SK-N-MC (cell line): ENCODE data around the gene KCNMA1.

ENCODE experiments used
- DNase-seq: peaks from one replicate; pipeline ENCODE4 v3.0.0-alpha.2; 2011; ENCODE audit warnings: low read depth, low spot score
- H3K27ac ChIP-seq: fragments of 200-600 bp; sonication (generic); 2 replicates; pipeline ENCODE4 v1.5.1; 2016; ENCODE audit warnings: mixed run types
- H3K36me3 ChIP-seq: fragments of 200-600 bp; sonication (generic); 2 replicates; pipeline ENCODE4 v1.6.1; 2017; ENCODE audit warnings: antibody characterized with exemption, low read length, mixed read lengths; ENCODE audit not compliant: insufficient read depth
- H3K4me3 ChIP-seq: fragments of 200-600 bp; sonication (generic); 2 replicates; pipeline ENCODE4 v1.5.1; 2016
- H3K9ac ChIP-seq: fragments of 200-600 bp; sonication (generic); 2 replicates; pipeline ENCODE4 v1.8.0; 2017; ENCODE audit warnings: mixed run types, mixed read lengths; ENCODE audit not compliant: insufficient read length
- H3K9me3 ChIP-seq: fragments of 200-600 bp; sonication (generic); 2 replicates; pipeline ENCODE4 v1.6.1; 2017; ENCODE audit warnings: low read depth, mild to moderate bottlenecking, antibody characterized with exemption, low read length, moderate library complexity, mixed read lengths
- EZH2 ChIP-seq: fragments of 200-600 bp; sonication (generic); IDR thresholded peaks from one replicate; pipeline ENCODE4 v1.6.1; 2017; ENCODE audit warnings: antibody characterized with exemption
- FOXP2 ChIP-seq: optimal IDR thresholded peaks from 2 replicates; pipeline ENCODE3; 2011; ENCODE audit warnings: mild to moderate bottlenecking, moderate library complexity; ENCODE audit not compliant: insufficient read depth; ENCODE audit errors: extremely low read length, control extremely low read depth
- POLR2AphosphoS5 ChIP-seq: IDR thresholded peaks from 2 replicates; pipeline ENCODE4 v1.6.1; 2012; ENCODE audit warnings: mild to moderate bottlenecking, low read depth, low read length, borderline replicate concordance

KCNMA1 gene

DNA sequence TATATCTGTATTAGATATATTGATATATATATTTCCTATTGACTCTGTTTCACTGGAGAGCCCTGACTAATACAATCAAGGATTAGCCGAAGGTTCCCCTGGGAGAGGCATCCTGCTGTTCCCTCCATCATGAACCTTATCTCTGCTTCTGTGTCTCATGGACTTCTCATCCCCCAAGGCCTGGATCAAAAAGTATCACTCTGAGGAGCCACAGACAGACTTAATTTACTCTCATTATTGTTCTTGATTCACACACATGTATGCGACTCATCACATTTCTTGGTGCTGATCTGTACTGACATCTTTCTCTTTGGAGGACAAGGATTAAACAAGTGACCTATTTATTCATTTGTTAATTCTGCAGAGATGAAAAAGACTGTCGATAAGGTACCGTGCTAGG, 550.2 kb downstream of the KCNMA1 start:
- no peak for DNase-seq
- H3K4me3 ChIP-seq, result no peak overlapping the region
- H3K27ac ChIP-seq, result no peak overlapping the region
- no peaks in the 10 kb centered on the region for H3K36me3 ChIP-seq
- no peaks in the 10 kb centered on the region for H3K9me3 ChIP-seq
- no peak for TF ChIP-seq FOXP2
- no peak for TF ChIP-seq POLR2AphosphoS5
- no peak for TF ChIP-seq EZH2
- H3K9ac ChIP-seq, result no peak overlapping the region

DNA sequence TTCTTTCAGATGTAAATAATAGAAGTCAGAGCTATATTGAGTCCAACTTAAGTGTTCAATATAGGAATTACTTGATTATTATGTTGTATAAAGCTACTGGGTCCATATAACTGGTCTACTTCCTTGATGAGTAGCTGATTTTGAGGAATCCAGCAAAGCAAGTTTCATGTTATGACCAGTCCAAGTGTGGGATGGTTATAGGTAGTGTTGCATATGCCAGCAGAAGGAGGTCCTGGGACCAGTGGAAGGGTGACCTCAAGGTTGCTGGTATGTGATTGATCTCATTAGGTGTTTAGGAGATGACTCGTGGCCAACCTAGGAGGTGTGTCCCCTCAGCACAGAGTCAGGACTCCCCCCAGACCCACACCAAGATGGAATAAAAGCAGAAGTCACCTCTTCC, 551.5 kb downstream of the KCNMA1 start:
- no peak overlapping the region for H3K9ac ChIP-seq
- H3K9me3 ChIP-seq, result no peaks in the 10 kb centered on the region
- H3K36me3 ChIP-seq, result no peaks in the 10 kb centered on the region
- no peak overlapping the region for H3K4me3 ChIP-seq
- no peak for DNase-seq
- TF ChIP-seq POLR2AphosphoS5 (no peak), FOXP2 (no peak), EZH2 (no peak)
- no peak overlapping the region for H3K27ac ChIP-seq

DNA sequence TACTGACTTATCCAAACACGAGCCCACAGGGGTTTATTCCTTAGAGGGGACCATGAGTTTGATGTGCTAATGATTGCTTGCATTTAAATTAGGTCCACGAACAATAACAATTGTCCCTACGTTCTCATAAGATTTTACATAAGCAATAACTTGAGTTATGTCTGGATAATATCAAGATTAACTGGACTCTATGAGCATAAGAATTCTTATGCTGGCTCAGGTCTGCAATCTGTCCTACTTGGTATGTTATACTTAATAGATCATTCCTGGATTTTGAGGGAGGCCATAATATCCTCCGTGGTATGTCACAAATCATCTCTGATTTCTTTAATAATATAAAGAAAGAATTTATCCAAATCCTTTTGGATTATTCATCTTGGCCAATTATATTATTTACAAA, 552.3 kb downstream of the KCNMA1 start:
- Histone ChIP-seq H3K9me3 (no peaks in the 10 kb centered on the region), H3K9ac (no peak overlapping the region), H3K4me3 (no peak overlapping the region), H3K36me3 (no peaks in the 10 kb centered on the region), H3K27ac (no peak overlapping the region)
- no peak for TF ChIP-seq EZH2
- TF ChIP-seq FOXP2, result no peak
- TF ChIP-seq POLR2AphosphoS5, result no peak
- DNase-seq, result no peak

- no peaks in the 10 kb centered on the region for H3K9me3 ChIP-seq
- no peak overlapping the region for H3K4me3 ChIP-seq
- no peak overlapping the region for H3K9ac ChIP-seq
- no peak overlapping the region for H3K27ac ChIP-seq
- TF ChIP-seq POLR2AphosphoS5, result no peak
- TF ChIP-seq FOXP2, result no peak
- TF ChIP-seq EZH2, result no peak
- H3K36me3 ChIP-seq, result no peaks in the 10 kb centered on the region
- no peak for DNase-seq
Observed at GRCh38 chr10:77084431-77085144, 553.0 kb downstream of the KCNMA1 start.

- Histone ChIP-seq H3K27ac (no peak overlapping the region), H3K9me3 (no peaks in the 10 kb centered on the region), H3K36me3 (no peaks in the 10 kb centered on the region), H3K9ac (no peak overlapping the region), H3K4me3 (no peak overlapping the region)
- DNase-seq, result no peak
- TF ChIP-seq EZH2 (no peak), FOXP2 (no peak), POLR2AphosphoS5 (no peak)
Observed at GRCh38 chr10:77082601-77083252, 554.9 kb downstream of the KCNMA1 start.

DNA sequence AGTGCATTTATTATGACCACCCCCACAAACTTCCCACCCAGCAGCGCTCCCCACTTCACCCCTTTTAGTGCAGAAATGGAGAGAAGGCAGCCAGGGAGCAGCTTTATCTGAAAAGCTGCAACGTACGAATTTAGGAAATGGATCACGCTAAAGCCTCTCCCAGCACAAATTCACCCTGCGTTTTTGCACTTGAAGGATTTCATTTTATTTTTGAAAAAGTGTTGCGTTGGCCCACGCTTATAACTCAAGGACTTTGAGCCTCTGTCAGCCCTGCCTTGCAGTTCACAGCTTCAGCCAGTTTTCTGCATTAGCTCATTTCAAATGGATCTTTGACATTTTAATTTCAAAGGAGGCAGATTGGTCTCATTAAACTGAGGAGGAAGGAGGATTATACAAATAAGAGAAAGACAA, 556.1 kb downstream of the KCNMA1 start:
- no peak overlapping the region for H3K4me3 ChIP-seq
- no peaks in the 10 kb centered on the region for H3K36me3 ChIP-seq
- no peak for DNase-seq
- no peak for TF ChIP-seq POLR2AphosphoS5
- no peak for TF ChIP-seq FOXP2
- no peak for TF ChIP-seq EZH2
- no peak overlapping the region for H3K9ac ChIP-seq
- H3K9me3 ChIP-seq, result no peaks in the 10 kb centered on the region
- H3K27ac ChIP-seq, result no peak overlapping the region

DNA sequence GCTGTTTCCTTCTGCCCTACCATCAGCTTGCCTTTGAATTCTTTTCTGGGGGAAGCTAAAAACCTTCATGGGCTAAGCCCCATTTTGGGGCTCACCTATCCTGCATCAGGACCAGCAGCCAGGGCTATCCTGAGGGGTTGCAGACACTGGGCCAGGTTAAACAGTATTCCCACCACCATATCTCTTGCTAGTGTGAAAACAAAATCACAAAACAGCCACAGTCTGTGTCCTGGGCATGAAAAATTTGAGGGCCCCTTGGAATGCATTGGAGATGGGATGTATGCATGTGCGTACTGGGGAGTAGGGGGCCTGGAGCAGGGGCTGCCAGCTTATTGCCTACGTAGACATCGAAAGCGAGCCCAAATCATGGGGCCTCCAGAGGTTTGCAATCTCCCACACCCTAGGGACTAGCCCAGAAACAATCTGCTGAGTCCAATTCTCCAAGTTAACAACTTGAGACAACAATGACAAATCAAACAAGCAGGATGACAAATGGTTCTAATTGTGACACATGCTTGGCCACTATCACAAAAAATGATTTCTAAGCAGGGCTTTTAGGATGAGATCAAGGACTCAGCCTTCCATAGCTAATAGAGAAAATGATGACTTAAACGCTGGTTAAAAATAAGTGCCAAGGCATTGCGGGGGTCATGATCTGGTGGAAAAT, 557.1 kb downstream of the KCNMA1 start:
- Histone ChIP-seq H3K27ac (no peak overlapping the region), H3K36me3 (no peaks in the 10 kb centered on the region), H3K9ac (no peak overlapping the region), H3K4me3 (no peak overlapping the region), H3K9me3 (no peaks in the 10 kb centered on the region)
- TF ChIP-seq EZH2 (no peak), FOXP2 (no peak), POLR2AphosphoS5 (no peak)
- no peak for DNase-seq

GRCh38 chr10:77079592-77080300, 557.9 kb downstream of the KCNMA1 start:
- Histone ChIP-seq H3K9ac (no peak overlapping the region), H3K36me3 (no peaks in the 10 kb centered on the region), H3K4me3 (no peak overlapping the region), H3K9me3 (no peaks in the 10 kb centered on the region), H3K27ac (no peak overlapping the region)
- no peak for DNase-seq
- no peak for TF ChIP-seq FOXP2
- no peak for TF ChIP-seq EZH2
- TF ChIP-seq POLR2AphosphoS5, result no peak
